HCT116 (cell line): Measurements from ENCODE around the gene OPCML. TPM values are rescaled to one million over a fixed set of nuclear protein-coding genes. Genes with fewer than 3 reads are reported as not detected.

Experiments used
- ATAC-seq: fragments of 200-7000 bp; cut with Tn5 transposase; 2 replicates; pipeline ENCODE4 v1.9.1; 2020; ENCODE audit warnings: mild to moderate bottlenecking, moderate library complexity
- BruUV-seq: library from RNA; stranded (reverse); fragments of 400-500 nt; replicated peaks from 2 replicates; lab custom pipeline; 2021; lab: Mats Ljungman, UMichigan
- CTCF ChIA-PET: fragments of 300-600 bp; sonication (Branson Sonifier 250); formaldehyde crosslinking; loops from one replicate; lab custom pipeline; 2021; ENCODE audit warnings: antibody characterized with exemption; lab: Charles Lee
- POLR2A ChIA-PET: fragments of 300-600, 350-600 bp; sonication (Branson Sonifier 250); formaldehyde crosslinking; loops from one replicate; lab custom pipeline; 2021; ENCODE audit warnings: antibody characterized with exemption; lab: Charles Lee
- RAD21 ChIA-PET, 2 experiments: fragments of 300-600 bp; sonication (Branson Sonifier 250); formaldehyde crosslinking; loops; one replicate each; lab custom pipeline; 2023; ENCODE audit warnings: low total read pairs in 2 of 2; ENCODE audit not compliant: uncharacterized antibody in 2 of 2, unreplicated experiment in 2 of 2, low non-redundant PET in 1 of 2; lab: Charles Lee
- DNase-seq: peaks from one replicate; pipeline ENCODE4 v3.0.0-alpha.2; 2010; ENCODE audit warnings: low read depth, low spot score
- H2AFZ ChIP-seq: fragments of 200-600 bp; shearing (Covaris generic), sonication (generic); 2 replicates; pipeline ENCODE4 v1.6.1; 2017; ENCODE audit warnings: low read depth, mixed run types, mixed read lengths, antibody characterized with exemption, low read length; ENCODE audit not compliant: poor library complexity, severe bottlenecking
- H3K27ac ChIP-seq: 2 replicates; pipeline ENCODE4 v1.5.1; 2012; ENCODE audit warnings: low read depth, low read length
- H3K27me3 ChIP-seq: fragments of 200-600 bp; sonication (generic); 2 replicates; pipeline ENCODE4 v1.6.1; 2016; ENCODE audit warnings: mixed run types, low read length, mixed read lengths; ENCODE audit not compliant: insufficient read depth
- H3K36me3 ChIP-seq, 2 experiments: fragments of 200-500 bp in 1 of 2; fragments of 200-600 bp in 1 of 2; sonication (Bioruptor generic) in 1 of 2; sonication (generic) in 1 of 2; 2 replicates each; pipeline versions ENCODE4 v1.5.1 to v1.6.1; 2014 to 2016; ENCODE audit warnings: low read length in 2 of 2, inconsistent platforms in 1 of 2, mixed read lengths in 1 of 2, mixed run types in 1 of 2; ENCODE audit not compliant: insufficient read depth in 2 of 2, control insufficient read depth in 1 of 2
- H3K4me1 ChIP-seq, 2 experiments: fragments of 200-600 bp in 1 of 2; sonication (generic) in 1 of 2; 2 replicates each; pipeline versions ENCODE4 v1.5.1 to v1.6.1; 2012 to 2017; ENCODE audit warnings: low read length in 2 of 2, inconsistent platforms in 1 of 2, mild to moderate bottlenecking in 1 of 2, mixed read lengths in 1 of 2, mixed run types in 1 of 2, moderate library complexity in 1 of 2; ENCODE audit not compliant: insufficient read depth in 2 of 2, control insufficient read depth in 1 of 2
- H3K4me2 ChIP-seq: fragments of 200-600 bp; sonication (generic); 2 replicates; pipeline ENCODE4 v1.6.1; 2017; ENCODE audit warnings: mixed run types, low read length, mixed read lengths
- H3K4me3 ChIP-seq, 2 experiments: fragments of 200-600 bp in 1 of 2; sonication (generic) in 1 of 2; replicated peaks in 1 of 2; 2 replicates each; pipeline ENCODE4 v1.5.1; 2011 to 2016; ENCODE audit warnings: low read length in 2 of 2, control low read depth in 1 of 2, low read depth in 1 of 2, mild to moderate bottlenecking in 1 of 2, mixed read lengths in 1 of 2, mixed run types in 1 of 2
- H3K79me2 ChIP-seq: fragments of 200-600 bp; sonication (generic); 2 replicates; pipeline ENCODE4 v1.6.1; 2017; ENCODE audit warnings: mild to moderate bottlenecking, mixed run types, low read length, moderate library complexity, mixed read lengths; ENCODE audit not compliant: insufficient read depth
- H3K9ac ChIP-seq: fragments of 200-600 bp; sonication (generic); 2 replicates; pipeline ENCODE4 v1.6.1; 2016; ENCODE audit warnings: low read length, mixed read lengths
- H3K9me2 ChIP-seq: fragments of 200-600 bp; sonication (generic), shearing (Covaris generic); 2 replicates; pipeline ENCODE4 v1.6.1; 2017; ENCODE audit warnings: mixed run types, mild to moderate bottlenecking, moderate library complexity; ENCODE audit not compliant: insufficient read depth
- H3K9me3 ChIP-seq, 2 experiments: fragments of 200-500 bp in 1 of 2; fragments of 200-600 bp in 1 of 2; sonication (Bioruptor generic) in 1 of 2; sonication (generic) in 1 of 2; 2 replicates each; pipeline ENCODE4 v1.6.1; 2014 to 2017; ENCODE audit warnings: low read length in 2 of 2, mixed read lengths in 2 of 2, inconsistent platforms in 1 of 2, low read depth in 1 of 2, mild to moderate bottlenecking in 1 of 2, mixed run types in 1 of 2, moderate library complexity in 1 of 2; ENCODE audit not compliant: control insufficient read depth in 1 of 2, insufficient read depth in 1 of 2
- H4K20me1 ChIP-seq: fragments of 200-600 bp; sonication (generic), shearing (Covaris generic); 2 replicates; pipeline ENCODE4 v1.6.1; 2017; ENCODE audit warnings: mixed run types, mild to moderate bottlenecking, moderate library complexity; ENCODE audit not compliant: insufficient read depth
- ATF3 ChIP-seq: IDR thresholded peaks from 2 replicates; pipeline ENCODE4 v1.6.1; 2012
- CBX3 ChIP-seq: IDR thresholded peaks from 2 replicates; pipeline ENCODE4 v1.6.1; 2012; ENCODE audit warnings: low read depth
- CEBPB ChIP-seq: IDR thresholded peaks from 2 replicates; pipeline ENCODE4 v1.6.1; 2012; ENCODE audit warnings: low read depth
- ELF1 ChIP-seq: IDR thresholded peaks from 2 replicates; pipeline ENCODE4 v1.6.1; 2012; ENCODE audit warnings: low read depth, borderline replicate concordance
- EZH2 ChIP-seq: fragments of 200-600 bp; sonication (generic); IDR thresholded peaks from 2 replicates; pipeline ENCODE4 v1.6.1; 2017; ENCODE audit warnings: antibody characterized with exemption, mixed run types
- EZH2phosphoT487 ChIP-seq: fragments of 200-600 bp; IDR thresholded peaks from 2 replicates; pipeline ENCODE4 v1.6.1; 2018; ENCODE audit warnings: antibody characterized with exemption, borderline replicate concordance
- FOSL1 ChIP-seq: IDR thresholded peaks from 2 replicates; pipeline ENCODE4 v1.6.1; 2012; ENCODE audit warnings: low read depth
- POLR2A ChIP-seq: IDR thresholded peaks from 2 replicates; pipeline ENCODE4 v1.7.0; 2011; ENCODE audit warnings: borderline replicate concordance; ENCODE audit not compliant: insufficient read depth, insufficient read length; ENCODE audit errors: extremely low read depth
- POLR2AphosphoS5 ChIP-seq: IDR thresholded peaks from 2 replicates; pipeline ENCODE4 v1.6.1; 2011; ENCODE audit warnings: mild to moderate bottlenecking, low read depth, low read length, moderate library complexity
- REST ChIP-seq: IDR thresholded peaks from 2 replicates; pipeline ENCODE4 v1.6.1; 2012; ENCODE audit warnings: low read depth
- SP1 ChIP-seq: IDR thresholded peaks from 2 replicates; pipeline ENCODE4 v1.6.1; 2012; ENCODE audit warnings: low read depth
- TCF7L2 ChIP-seq: IDR thresholded peaks from 2 replicates; pipeline ENCODE4 v1.7.0; 2011; ENCODE audit warnings: borderline replicate concordance, inconsistent platforms; ENCODE audit not compliant: insufficient read depth, insufficient read length; ENCODE audit errors: extremely low read depth
- YY1 ChIP-seq: IDR thresholded peaks from 2 replicates; pipeline ENCODE4 v1.6.1; 2011; ENCODE audit warnings: low read length, low read depth, moderate library complexity, mild to moderate bottlenecking; ENCODE audit not compliant: insufficient replicate concordance; ENCODE audit errors: extremely low read depth
- ZBTB33 ChIP-seq: IDR thresholded peaks from 2 replicates; pipeline ENCODE4 v1.6.1; 2011; ENCODE audit warnings: mild to moderate bottlenecking, low read length, moderate library complexity; ENCODE audit not compliant: insufficient replicate concordance; ENCODE audit errors: extremely low read depth
- ZFX ChIP-seq: fragments of 450-650 bp; IDR thresholded peaks from 2 replicates; pipeline ENCODE4 v1.6.1; 2017
- intact Hi-C: fragments of 100-400 bp; cut with micrococcal nuclease; formaldehyde crosslinking; loops from 2 replicates; pipeline ENCODE4 v1.10.0; 2022
- total RNA-seq: library from RNA; stranded (reverse); gene quantifications from one replicate; pipeline ENCODE4 v1.2.1, GENCODE V29; 2021; ENCODE audit not compliant: unreplicated experiment

Gene OPCML
- total RNA-seq, 1 experiment from 2014 or later = not detected

GRCh38 chr11:132784441-132784840 lies 747.9 kb downstream of the OPCML start:
- H4K20me1 ChIP-seq = no peaks in the 10 kb centered on the region
- no peak for TF ChIP-seq FOSL1
- TF ChIP-seq SP1 = no peak
- TF ChIP-seq ZFX = no peak
- no peak for TF ChIP-seq ELF1
- TF ChIP-seq ATF3 = no peak
- TF ChIP-seq POLR2A = no peak
- TF ChIP-seq EZH2phosphoT487 = no peak
- intact Hi-C loops = no loop called here
- CTCF ChIA-PET = no interaction called here
- H3K79me2 ChIP-seq = no peaks in the 10 kb centered on the region
- no peak overlapping the region for H3K27ac ChIP-seq
- no peaks in the 10 kb centered on the region for H3K4me1 ChIP-seq
- ATAC-seq (no peak), DNase-seq (no peak)
- H3K4me2 ChIP-seq = no peak overlapping the region
- no peak overlapping the region for H2AFZ ChIP-seq
- no peaks in the 10 kb centered on the region for H3K27me3 ChIP-seq
- H3K4me3 ChIP-seq = no peak overlapping the region
- RAD21 ChIA-PET = no interaction called here
- BruUV-seq = no TSS peak
- peaks cover 0 to 2% of the 10 kb centered on the region in 2 experiments; a peak in 2 of 4 replicates for H3K9me3 ChIP-seq
- no peaks in the 10 kb centered on the region for H3K36me3 ChIP-seq
- POLR2A ChIA-PET = no interaction called here
- no peaks in the 10 kb centered on the region for H3K9me2 ChIP-seq
- H3K9ac ChIP-seq = no peak overlapping the region

- ATAC-seq = no peak
- no peak for DNase-seq
- H3K9me3 ChIP-seq = peaks cover 4 to 6% of the 10 kb centered on the region in 2 experiments; a peak in 2 of 4 replicates
- intact Hi-C loops = no loop called here
- H4K20me1 ChIP-seq = no peaks in the 10 kb centered on the region
- CTCF ChIA-PET = no interaction called here
- no peak overlapping the region for H3K4me3 ChIP-seq
- H3K9ac ChIP-seq = no peak overlapping the region
- H3K9me2 ChIP-seq = no peaks in the 10 kb centered on the region
- H3K27me3 ChIP-seq = no peaks in the 10 kb centered on the region
- RAD21 ChIA-PET = no interaction called here
- no peak overlapping the region for H3K27ac ChIP-seq
- no peaks in the 10 kb centered on the region for H3K36me3 ChIP-seq
- POLR2A ChIA-PET = no interaction called here
- H3K4me2 ChIP-seq = no peak overlapping the region
- BruUV-seq = no TSS peak
- no peak overlapping the region for H2AFZ ChIP-seq
- no peaks in the 10 kb centered on the region for H3K79me2 ChIP-seq
- H3K4me1 ChIP-seq = no peaks in the 10 kb centered on the region
- no peak for TF ChIP-seq EZH2phosphoT487
- TF ChIP-seq ZBTB33 = no peak
- TF ChIP-seq YY1 = no peak
- TF ChIP-seq TCF7L2 = no peak
- TF ChIP-seq REST = no peak
- no peak for TF ChIP-seq POLR2AphosphoS5
- TF ChIP-seq CBX3 = no peak
- TF ChIP-seq POLR2A = no peak
- no peak for TF ChIP-seq CEBPB
- TF ChIP-seq ZFX = no peak
- no peak for TF ChIP-seq EZH2
Observed at GRCh38 chr11:132782102-132782501, 750.2 kb downstream of the OPCML start.
